Measurements from ENCODE around the gene SMCR8. TPM values are rescaled to one million over a fixed set of nuclear protein-coding genes. Genes with fewer than 3 reads are reported as not detected.

SMCR8 gene
- total RNA-seq, 4 donors from 2014 or later = 13.2 to 24.7 (median 18.3) TPM

DNA sequence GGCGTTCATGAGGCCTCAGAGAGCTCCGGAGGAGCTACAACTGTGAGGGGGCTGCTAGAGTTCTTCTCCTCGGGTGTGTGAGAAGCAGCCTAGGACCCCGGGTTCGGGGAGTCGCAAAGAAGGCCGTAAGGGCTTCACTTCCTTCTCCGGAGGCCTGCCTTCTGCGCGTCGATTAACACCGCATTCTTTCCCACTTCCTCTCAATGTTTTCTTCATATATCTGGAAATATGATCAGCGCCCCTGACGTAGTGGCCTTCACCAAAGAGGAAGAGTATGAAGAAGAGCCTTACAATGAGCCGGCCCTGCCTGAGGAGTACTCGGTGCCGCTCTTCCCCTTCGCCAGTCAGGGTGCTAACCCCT, 449 bp downstream of the SMCR8 start:
- H3K36me3 ChIP-seq = peaks cover 0 to 35% (median 0%) of the 10 kb centered on the region in 3 donors
- no peak for TF ChIP-seq POLR2A (IDR thresholded peaks at IDR 0.05)
- TF ChIP-seq CTCF (IDR thresholded peaks at IDR 0.05) = no peak
- H3K9me3 ChIP-seq = no peaks in the 10 kb centered on the region
- H3K27me3 ChIP-seq = no peaks in the 10 kb centered on the region
- H3K4me1 ChIP-seq = peaks cover 0 to 68% (median 41%) of the 10 kb centered on the region in 4 donors
- peak overlapping the region; percentile 52 to 93 (median 79) for H3K4me3 ChIP-seq
- DNase-seq = peak in 2 of 3 donors; percentile 32 to 62
- peak overlapping the region; percentile 88 to 94 (median 91) for H3K27ac ChIP-seq

DNA sequence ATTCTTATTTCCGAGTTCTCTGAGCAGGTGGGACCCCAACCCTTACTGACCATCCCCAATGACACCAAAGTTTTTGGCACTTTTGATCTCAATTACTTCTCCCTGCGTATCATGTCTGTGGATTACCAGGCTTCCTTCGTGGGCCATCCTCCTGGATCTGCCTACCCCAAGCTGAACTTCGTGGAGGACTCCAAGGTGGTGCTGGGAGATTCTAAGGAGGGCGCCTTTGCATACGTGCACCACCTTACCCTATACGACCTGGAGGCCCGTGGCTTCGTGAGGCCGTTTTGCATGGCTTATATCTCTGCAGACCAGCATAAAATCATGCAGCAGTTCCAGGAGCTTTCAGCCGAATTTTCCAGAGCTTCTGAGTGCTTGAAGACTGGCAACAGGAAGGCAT, 868 bp downstream of the SMCR8 start:
- TF ChIP-seq POLR2A (IDR thresholded peaks at IDR 0.05) (no peak), CTCF (IDR thresholded peaks at IDR 0.05) (no peak)
- Histone ChIP-seq H3K36me3 (peaks cover 0 to 39% (median 0%) of the 10 kb centered on the region in 3 donors), H3K27ac (peak overlapping the region; percentile 88 to 94 (median 91)), H3K9me3 (no peaks in the 10 kb centered on the region), H3K27me3 (no peaks in the 10 kb centered on the region), H3K4me1 (peaks cover 0 to 72% (median 41%) of the 10 kb centered on the region in 4 donors), H3K4me3 (peak overlapping the region; percentile 52 to 93 (median 79))
- no peak for DNase-seq

DNA sequence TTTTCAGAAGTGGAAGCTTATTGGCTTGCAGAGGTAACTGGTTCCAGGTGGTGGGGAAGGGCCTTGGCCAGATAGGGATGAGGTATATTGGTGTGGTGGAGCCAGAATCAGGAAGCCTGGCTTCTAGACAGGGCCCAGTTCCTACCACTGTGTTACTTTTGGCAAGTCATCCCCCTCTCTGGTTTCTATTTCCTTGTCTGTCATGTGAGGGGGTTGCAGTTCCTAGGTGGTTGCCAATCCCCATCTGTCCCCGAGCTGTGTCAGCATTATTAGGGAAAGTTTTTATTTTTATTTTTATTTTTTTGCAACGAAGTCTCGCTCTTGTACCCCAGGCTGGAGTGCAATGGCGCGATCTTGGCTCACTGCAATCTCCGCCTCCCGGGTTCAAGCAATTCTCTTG, 3.0 kb downstream of the SMCR8 start:
- Histone ChIP-seq H3K4me1 (peaks cover 0 to 63% (median 41%) of the 10 kb centered on the region in 4 donors), H3K4me3 (peak overlapping the region in 2 of 4 donors; percentile 1 to 3), H3K9me3 (no peaks in the 10 kb centered on the region), H3K27ac (no peak overlapping the region), H3K27me3 (no peaks in the 10 kb centered on the region), H3K36me3 (peaks cover 0 to 51% (median 0%) of the 10 kb centered on the region in 3 donors)
- TF ChIP-seq POLR2A (IDR thresholded peaks at IDR 0.05) = no peak
- TF ChIP-seq CTCF (IDR thresholded peaks at IDR 0.05) = no peak
- no peak for DNase-seq

DNA sequence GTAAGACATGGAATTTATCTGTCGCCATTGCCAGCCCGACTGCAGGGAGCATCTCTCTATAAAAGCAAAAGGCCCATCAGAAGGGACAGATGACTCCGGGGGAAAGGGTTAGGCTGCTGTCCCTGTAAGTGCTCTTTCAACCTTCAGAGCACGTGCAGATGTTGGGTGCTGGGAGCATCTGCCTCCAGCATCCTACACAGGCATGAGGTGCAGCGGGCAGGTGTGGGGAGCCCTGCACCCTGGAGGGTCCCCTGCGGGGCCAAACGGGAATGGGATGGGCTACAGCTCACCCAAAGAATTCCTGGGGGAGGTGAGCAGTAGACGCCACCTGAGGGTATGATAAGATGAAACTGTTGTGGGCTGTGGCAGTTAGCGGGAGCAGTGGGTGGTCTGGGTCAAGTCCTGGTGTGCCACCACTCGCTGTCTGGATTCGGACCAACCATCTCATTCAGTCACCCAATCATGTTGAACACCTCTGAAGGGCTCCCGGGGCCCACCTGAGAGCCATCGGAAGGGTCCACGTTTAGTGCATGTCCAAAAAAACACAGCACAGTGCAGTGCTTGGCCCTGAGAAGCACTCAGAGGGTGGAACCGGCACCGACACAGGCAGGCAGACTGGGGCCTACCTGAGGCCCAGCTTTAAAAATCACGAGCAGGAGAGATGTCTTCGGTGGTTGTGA, 3.8 kb downstream of the SMCR8 start:
- Histone ChIP-seq H3K27ac (no peak overlapping the region), H3K27me3 (no peaks in the 10 kb centered on the region), H3K4me1 (peaks cover 0 to 55% (median 36%) of the 10 kb centered on the region in 4 donors), H3K36me3 (peaks cover 0 to 59% (median 0%) of the 10 kb centered on the region in 3 donors), H3K4me3 (no peak overlapping the region), H3K9me3 (no peaks in the 10 kb centered on the region)
- DNase-seq = no peak
- TF ChIP-seq CTCF (IDR thresholded peaks at IDR 0.05) = no peak
- TF ChIP-seq POLR2A (IDR thresholded peaks at IDR 0.05) = no peak

DNA sequence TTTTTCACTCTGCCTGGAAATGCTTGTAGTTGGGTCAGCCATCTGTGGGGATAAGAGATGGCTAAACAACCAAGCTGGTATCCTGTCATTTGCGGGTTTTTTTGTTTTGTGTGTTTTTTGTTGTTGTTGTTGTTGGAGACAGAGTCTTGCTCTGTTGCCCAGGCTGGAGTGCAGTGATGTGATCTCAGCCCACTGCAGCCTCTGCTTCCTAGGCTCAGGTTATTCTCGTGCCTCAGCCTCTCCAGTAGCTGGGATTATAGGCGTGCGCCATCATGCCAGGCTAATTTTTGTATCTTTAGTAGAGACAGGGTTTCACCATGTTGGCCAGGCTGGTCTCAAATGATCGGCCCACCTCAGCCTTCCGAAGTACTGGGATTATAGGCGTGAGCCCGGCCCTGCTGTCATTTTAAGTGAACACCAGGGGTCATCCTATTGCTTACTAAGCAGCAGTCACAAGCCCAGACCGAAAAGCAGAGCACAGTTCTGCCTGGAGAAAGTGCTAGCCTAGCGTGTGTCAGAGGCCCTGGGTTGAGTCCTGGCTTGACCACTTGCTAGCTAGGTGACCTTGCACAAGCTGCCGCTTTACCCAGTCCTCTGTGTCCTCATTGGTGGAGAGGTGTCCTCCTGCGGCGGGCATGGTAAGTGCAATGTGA, 4.6 kb downstream of the SMCR8 start:
- Histone ChIP-seq H3K4me1 (peaks cover 0 to 53% (median 32%) of the 10 kb centered on the region in 4 donors), H3K4me3 (no peak overlapping the region), H3K9me3 (no peaks in the 10 kb centered on the region), H3K27me3 (no peaks in the 10 kb centered on the region), H3K27ac (no peak overlapping the region), H3K36me3 (peaks cover 0 to 67% (median 0%) of the 10 kb centered on the region in 3 donors)
- no peak for DNase-seq
- TF ChIP-seq POLR2A (IDR thresholded peaks at IDR 0.05) (no peak), CTCF (IDR thresholded peaks at IDR 0.05) (peak in 4 of 6 experiments; percentile 7 to 40 (median 36))
